Endothelial cell of umbilical vein (primary cell): Measurements from ENCODE around the gene CNTROB. TPM values are rescaled to one million over a fixed set of nuclear protein-coding genes. Genes with fewer than 3 reads are reported as not detected.

Experiments used
- BruUV-seq: library from RNA; stranded (reverse); fragments of 400-500 nt; replicated peaks from 2 replicates; lab custom pipeline; 2021; lab: Mats Ljungman, UMichigan
- CTCF ChIA-PET: fragments of 300-600, 350-600 bp; sonication (Branson Sonifier 250); formaldehyde crosslinking; loops from one replicate; lab custom pipeline; 2021; ENCODE audit warnings: antibody characterized with exemption, inconsistent platforms; lab: Charles Lee
- POLR2A ChIA-PET: fragments of 300-600, 350-600 bp; sonication (Branson Sonifier 250); formaldehyde crosslinking; loops from one replicate; lab custom pipeline; 2021; ENCODE audit warnings: antibody characterized with exemption, inconsistent platforms; lab: Charles Lee
- DNase-seq: peaks from one replicate; pipeline ENCODE4 v3.0.0-alpha.2; 2011; ENCODE audit warnings: low read depth, low spot score
- FAIRE-seq: peaks from 2 replicates; lab custom pipeline; 2011; peaks lifted over from hg19 to GRCh38; lab: Jason Lieb, UNC
- H2AFZ ChIP-seq: 2 replicates; pipeline ENCODE4 v1.6.0; 2012; ENCODE audit warnings: low read depth, low read length, control low read depth, inconsistent platforms
- H3K27ac ChIP-seq: 2 replicates; pipeline ENCODE4 v1.5.1; 2011; ENCODE audit warnings: low read depth, mild to moderate bottlenecking, control low read depth, low read length, moderate library complexity; ENCODE audit not compliant: insufficient read depth
- H3K27me3 ChIP-seq, 2 experiments: 2 replicates each; pipeline versions ENCODE4 v1.6.0 to v1.6.1; 2011; ENCODE audit warnings: low read length in 2 of 2, mixed read lengths in 1 of 2; ENCODE audit not compliant: control insufficient read depth in 2 of 2, insufficient read depth in 2 of 2
- H3K36me3 ChIP-seq, 2 experiments: 2 replicates in 1 of 2; 3 replicates in 1 of 2; pipeline ENCODE4 v1.5.1; 2011; ENCODE audit warnings: low read length in 2 of 2, mild to moderate bottlenecking in 1 of 2, moderate library complexity in 1 of 2; ENCODE audit not compliant: control insufficient read depth in 2 of 2, insufficient read depth in 2 of 2; ENCODE audit errors: extremely low read depth in 1 of 2
- H3K4me1 ChIP-seq: 3 replicates; pipeline ENCODE4 v1.5.1; 2011; ENCODE audit warnings: mild to moderate bottlenecking, low read length; ENCODE audit not compliant: control insufficient read depth, insufficient read depth; ENCODE audit errors: extremely low read depth
- H3K4me2 ChIP-seq: 2 replicates; pipeline ENCODE4 v1.6.1; 2011; ENCODE audit warnings: low read length, control low read depth, mixed read lengths; ENCODE audit not compliant: insufficient read depth
- H3K4me3 ChIP-seq, 3 experiments: fragments of 200-600 bp in 1 of 3; sonication (generic), shearing (Covaris generic) in 1 of 3; replicated peaks in 1 of 3; 2 replicates each; pipeline ENCODE4 v1.5.1; 2011 to 2016; ENCODE audit warnings: control low read depth in 3 of 3, low read length in 3 of 3, mild to moderate bottlenecking in 2 of 3, inconsistent platforms in 1 of 3, low read depth in 1 of 3, moderate library complexity in 1 of 3; ENCODE audit not compliant: insufficient read depth in 1 of 3
- H3K79me2 ChIP-seq: 2 replicates; pipeline ENCODE4 v1.6.0; 2012; ENCODE audit warnings: low read length, inconsistent platforms; ENCODE audit not compliant: control insufficient read depth, insufficient read depth
- H3K9ac ChIP-seq: replicated peaks from 2 replicates; pipeline ENCODE3; 2011; ENCODE audit warnings: low read length, control low read depth; ENCODE audit not compliant: insufficient read depth; ENCODE audit errors: extremely low read depth
- H3K9me1 ChIP-seq: replicated peaks from 3 replicates; pipeline ENCODE4 v1.6.0; 2011; ENCODE audit warnings: mild to moderate bottlenecking, low read length; ENCODE audit not compliant: control insufficient read depth, insufficient read depth; ENCODE audit errors: extremely low read depth
- H3K9me3 ChIP-seq: replicated peaks from 2 replicates; pipeline ENCODE4 v1.5.1; 2012; ENCODE audit warnings: low read length, inconsistent platforms; ENCODE audit not compliant: control insufficient read depth, insufficient read depth
- H4K20me1 ChIP-seq: replicated peaks from 2 replicates; pipeline ENCODE3; 2011; ENCODE audit warnings: mild to moderate bottlenecking, low read length; ENCODE audit not compliant: control insufficient read depth, insufficient read depth; ENCODE audit errors: extremely low read depth
- FOS ChIP-seq: IDR thresholded peaks from 2 replicates; pipeline ENCODE4 v1.6.1; 2011; ENCODE audit warnings: mild to moderate bottlenecking, low read length, moderate library complexity, borderline replicate concordance; ENCODE audit not compliant: insufficient read depth
- JUN ChIP-seq: IDR thresholded peaks from 2 replicates; pipeline ENCODE4 v1.6.1; 2011; ENCODE audit warnings: borderline replicate concordance, low read depth; ENCODE audit not compliant: insufficient read length, insufficient read depth
- MYC ChIP-seq: IDR thresholded peaks from one replicate; pipeline ENCODE4 v1.6.1; 2011; ENCODE audit warnings: mild to moderate bottlenecking, low read depth, low read length
- POLR2A ChIP-seq: IDR thresholded peaks from 2 replicates; pipeline ENCODE4 v1.6.1; 2012; ENCODE audit warnings: low read depth, mild to moderate bottlenecking, control low read depth, low read length
- dilution Hi-C: fragments of 300-500 bp; cut with MboI; formaldehyde crosslinking; loops from one replicate; pipeline ENCODE4 v1.15.0; 2019; ENCODE audit warnings: low sequenced_read_pairs; ENCODE audit not compliant: extremely low pct_ligation_motif_present
- intact Hi-C: fragments of 100-400 bp; cut with micrococcal nuclease; formaldehyde crosslinking; loops from one replicate; pipeline ENCODE4 v1.10.0; 2022
- polyA plus RNA-seq, 4 experiments: library from polyadenylated mRNA; depleted of rRNA in 3 of 4; stranded (reverse) in 3 of 4; unstranded in 1 of 4; fragments of >200 nt; gene quantifications; 2 replicates each; pipeline versions ENCODE4 v1.2.1 to v1.2.3, GENCODE V29; 2011 to 2012; ENCODE audit warnings: missing spikeins in 1 of 4
- total RNA-seq: library from RNA; stranded (reverse); gene quantifications from 2 replicates; pipeline ENCODE4 v1.2.3, GENCODE V29; 2021
- TF ChIP-seq, protein P1 (sequence below), 2 donors: IDR thresholded peaks; 1 replicate in 1 of 2; 2 replicates in 1 of 2; pipeline ENCODE4 v1.5.1; 2011; ENCODE audit warnings: low read length in 2 of 2, mild to moderate bottlenecking in 2 of 2, moderate library complexity in 2 of 2, control low read depth in 1 of 2, inconsistent platforms in 1 of 2, low read depth in 1 of 2; ENCODE audit not compliant: insufficient read depth in 1 of 2; ENCODE audit errors: extremely low read depth in 1 of 2
- TF ChIP-seq, protein P2 (sequence below): IDR thresholded peaks from 2 replicates; pipeline ENCODE4 v1.6.1; 2011; ENCODE audit not compliant: insufficient read depth, insufficient read length

Gene CNTROB
- total and polyA plus RNA-seq, 2 donors (not counting 3 experiments of a cell fraction or from before 2014, with no cell fraction given) = 24.9 to 47.2 TPM

DNA sequence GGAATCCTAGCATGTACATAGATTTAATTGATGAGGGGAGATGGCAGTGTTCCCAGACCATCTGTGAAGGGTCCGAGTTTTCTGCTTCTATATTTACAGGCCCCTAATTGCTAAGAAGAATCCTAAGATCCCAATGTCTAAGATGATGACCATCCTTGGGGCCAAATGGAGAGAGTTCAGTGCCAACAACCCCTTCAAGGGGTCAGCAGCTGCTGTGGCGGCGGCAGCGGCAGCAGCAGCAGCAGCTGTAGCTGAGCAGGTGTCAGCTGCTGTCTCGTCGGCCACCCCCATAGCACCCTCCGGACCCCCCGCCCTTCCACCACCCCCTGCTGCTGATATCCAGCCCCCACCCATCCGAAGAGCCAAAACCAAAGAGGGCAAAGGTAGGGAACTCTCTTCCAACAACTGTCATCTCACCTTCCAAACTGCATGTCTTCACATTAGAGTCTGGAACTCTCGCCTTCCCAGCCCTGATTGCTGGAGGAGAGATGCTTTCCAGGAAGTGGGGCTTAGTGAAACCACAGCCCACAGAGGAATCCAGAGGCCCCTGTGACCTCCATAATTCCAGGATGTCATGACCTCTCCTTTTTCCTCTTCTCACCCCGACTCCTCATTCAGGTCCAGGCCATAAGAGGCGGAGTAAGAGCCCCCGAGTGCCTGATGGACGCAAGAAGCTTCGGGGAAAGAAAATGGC, 38.7 kb upstream of the CNTROB start:
- Histone ChIP-seq H3K9me3 (no peaks in the 10 kb centered on the region), H2AFZ (no peak overlapping the region), H3K9ac (no peak overlapping the region), H3K79me2 (peaks cover 16% of the 10 kb centered on the region), H3K27me3 (no peaks in the 10 kb centered on the region), H3K4me3 (no peak overlapping the region), H3K4me1 (peaks cover 16% of the 10 kb centered on the region), H4K20me1 (no peaks in the 10 kb centered on the region), H3K4me2 (no peak overlapping the region), H3K9me1 (no peaks in the 10 kb centered on the region), H3K36me3 (peaks cover 35 to 47% of the 10 kb centered on the region in 2 experiments), H3K27ac (no peak overlapping the region)
- ChIA-PET CTCF (no interaction called here), POLR2A (no interaction called here)
- intact Hi-C loops (no loop called here), dilution Hi-C loops (no loop called here)
- no TSS peak for BruUV-seq
- DNase-seq (no peak), FAIRE-seq (no peak)
- TF ChIP-seq JUN = no peak
- TF ChIP-seq, protein P1, sequence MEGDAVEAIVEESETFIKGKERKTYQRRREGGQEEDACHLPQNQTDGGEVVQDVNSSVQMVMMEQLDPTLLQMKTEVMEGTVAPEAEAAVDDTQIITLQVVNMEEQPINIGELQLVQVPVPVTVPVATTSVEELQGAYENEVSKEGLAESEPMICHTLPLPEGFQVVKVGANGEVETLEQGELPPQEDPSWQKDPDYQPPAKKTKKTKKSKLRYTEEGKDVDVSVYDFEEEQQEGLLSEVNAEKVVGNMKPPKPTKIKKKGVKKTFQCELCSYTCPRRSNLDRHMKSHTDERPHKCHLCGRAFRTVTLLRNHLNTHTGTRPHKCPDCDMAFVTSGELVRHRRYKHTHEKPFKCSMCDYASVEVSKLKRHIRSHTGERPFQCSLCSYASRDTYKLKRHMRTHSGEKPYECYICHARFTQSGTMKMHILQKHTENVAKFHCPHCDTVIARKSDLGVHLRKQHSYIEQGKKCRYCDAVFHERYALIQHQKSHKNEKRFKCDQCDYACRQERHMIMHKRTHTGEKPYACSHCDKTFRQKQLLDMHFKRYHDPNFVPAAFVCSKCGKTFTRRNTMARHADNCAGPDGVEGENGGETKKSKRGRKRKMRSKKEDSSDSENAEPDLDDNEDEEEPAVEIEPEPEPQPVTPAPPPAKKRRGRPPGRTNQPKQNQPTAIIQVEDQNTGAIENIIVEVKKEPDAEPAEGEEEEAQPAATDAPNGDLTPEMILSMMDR (IDR thresholded peaks at IDR 0.05; ENCODE audit: extremely low read depth in 1 of 2, insufficient read depth in 1 of 2, low read depth in 1 of 2, low read length in 2 of 2) = no peak
- TF ChIP-seq MYC = no peak
- TF ChIP-seq FOS = no peak
- TF ChIP-seq, protein P2, sequence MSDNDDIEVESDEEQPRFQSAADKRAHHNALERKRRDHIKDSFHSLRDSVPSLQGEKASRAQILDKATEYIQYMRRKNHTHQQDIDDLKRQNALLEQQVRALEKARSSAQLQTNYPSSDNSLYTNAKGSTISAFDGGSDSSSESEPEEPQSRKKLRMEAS = no peak
- TF ChIP-seq POLR2A = no peak
